Activated CD4-positive, alpha-beta T cell treated with anti-CD3 and anti-CD28 coated beads, Interleukin-2, amount 50 U/mL, for 24 hours (primary cell): ENCODE results near the gene CMSS1.

ENCODE experiments used
- DNase-seq, 2 donors: peaks; one replicate each; pipeline ENCODE4 v3.0.0-alpha.2; 2020; ENCODE audit warnings: low read depth in 1 of 2, low spot score in 1 of 2

Gene CMSS1

DNA sequence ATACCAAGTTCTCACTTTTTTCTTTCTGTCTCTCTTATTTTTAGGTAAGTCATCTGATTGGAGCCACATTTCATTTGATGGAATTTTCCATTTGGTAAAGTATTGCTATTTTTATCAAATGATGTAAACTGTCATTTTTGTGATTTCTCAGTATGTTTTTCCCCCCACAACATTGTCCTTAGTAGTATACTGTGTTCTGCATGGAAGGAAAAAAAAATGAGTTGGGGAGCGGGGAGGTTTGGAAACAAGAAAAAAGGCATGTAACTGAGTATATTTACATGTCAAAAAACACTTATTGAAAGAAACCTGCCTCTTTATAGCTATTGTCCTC, 192.4 kb downstream of the CMSS1 start:
- no peak for DNase-seq

DNA sequence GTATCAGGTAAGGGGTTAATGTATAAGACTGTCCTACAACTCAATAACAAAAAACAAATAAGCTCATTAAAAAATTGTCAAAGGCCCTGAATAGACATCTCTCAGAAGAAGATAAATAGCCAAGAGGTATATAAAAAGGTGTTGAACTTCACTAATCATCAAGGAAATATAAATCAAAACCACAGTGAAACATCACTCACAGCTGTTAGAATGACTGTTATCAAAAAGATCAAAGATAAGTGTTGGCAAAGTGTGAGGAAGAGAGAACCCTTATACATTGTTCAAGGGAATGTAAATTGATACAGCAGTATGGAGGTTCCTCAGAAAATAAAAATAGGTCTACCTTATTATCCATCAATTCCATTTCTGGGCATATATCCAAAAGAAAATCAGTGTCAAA, 201.1 kb downstream of the CMSS1 start:
- no peak for DNase-seq

DNA sequence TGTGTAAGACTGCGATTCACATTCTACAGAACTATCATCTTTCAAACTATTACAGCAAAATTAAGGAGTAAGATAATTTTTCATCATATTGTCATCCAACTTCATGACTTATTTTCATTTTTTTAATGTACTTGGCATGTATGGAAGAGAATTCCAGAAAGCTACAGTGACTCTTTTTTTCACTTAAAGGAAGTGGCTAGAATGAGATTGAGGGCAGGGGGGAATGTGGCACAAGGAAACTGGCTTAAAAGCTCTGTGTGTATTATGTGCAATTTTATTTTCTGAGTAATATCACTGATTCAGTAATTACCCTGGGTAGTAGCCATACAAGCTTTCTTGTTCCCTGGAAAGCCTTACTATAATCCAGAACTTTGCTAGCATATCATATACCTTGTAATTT, 202.1 kb downstream of the CMSS1 start:
- DNase-seq, result no peak

DNA sequence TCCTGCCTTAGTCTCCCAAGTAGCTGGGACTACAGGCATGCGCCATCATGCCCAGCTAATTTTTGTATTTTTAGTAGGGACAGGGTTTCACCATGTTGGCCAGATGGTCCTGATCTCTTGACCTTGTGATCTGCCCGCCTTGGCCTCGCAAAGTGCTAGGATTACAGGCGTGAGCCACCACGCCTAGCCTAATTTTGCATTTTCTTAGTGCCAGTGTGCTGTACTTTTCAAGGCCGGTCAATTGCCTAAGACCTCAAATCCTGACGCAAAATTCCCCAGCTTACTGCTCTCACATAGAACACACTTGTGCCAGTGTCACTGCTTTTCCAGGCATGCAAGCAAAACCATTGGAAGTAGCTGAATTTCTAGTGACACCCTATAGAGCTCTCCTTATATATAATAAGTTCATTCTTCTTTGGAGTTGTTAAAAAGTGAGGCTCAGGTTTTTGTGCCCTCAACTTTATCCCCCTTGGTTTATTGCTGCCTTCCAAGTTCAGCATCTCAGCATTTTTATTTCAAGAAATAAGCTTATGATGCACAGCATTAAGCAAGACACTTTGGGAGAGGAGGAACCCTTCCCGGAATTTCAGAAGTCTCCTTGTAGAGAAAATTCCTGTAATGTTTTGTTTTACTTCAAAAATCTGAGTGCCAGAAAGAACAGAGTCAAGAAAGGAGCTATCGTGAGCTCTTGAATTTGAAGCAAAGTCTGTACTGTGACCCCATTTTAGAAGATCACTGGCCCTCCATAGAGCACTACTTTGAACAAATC, 203.4 kb downstream of the CMSS1 start:
- no peak for DNase-seq

DNA sequence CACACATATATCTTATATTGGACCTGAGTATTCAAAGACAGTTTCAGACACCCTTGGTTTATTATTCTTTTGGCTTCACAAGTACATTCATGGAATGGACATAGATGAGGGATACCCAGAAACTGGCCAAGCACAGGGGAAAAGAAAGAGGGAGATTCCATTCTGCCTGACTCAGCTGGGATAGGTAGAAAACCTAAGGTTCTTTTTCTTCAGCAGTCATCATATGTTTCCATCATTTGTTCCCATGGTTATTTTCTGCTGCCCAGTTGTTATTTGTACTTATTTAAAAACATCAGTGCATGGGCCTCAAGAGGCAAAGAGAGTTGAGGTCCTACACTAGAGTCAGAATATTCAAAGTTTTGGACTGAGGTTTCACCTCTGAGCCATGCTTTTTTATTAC, 204.8 kb downstream of the CMSS1 start:
- no peak for DNase-seq

DNA sequence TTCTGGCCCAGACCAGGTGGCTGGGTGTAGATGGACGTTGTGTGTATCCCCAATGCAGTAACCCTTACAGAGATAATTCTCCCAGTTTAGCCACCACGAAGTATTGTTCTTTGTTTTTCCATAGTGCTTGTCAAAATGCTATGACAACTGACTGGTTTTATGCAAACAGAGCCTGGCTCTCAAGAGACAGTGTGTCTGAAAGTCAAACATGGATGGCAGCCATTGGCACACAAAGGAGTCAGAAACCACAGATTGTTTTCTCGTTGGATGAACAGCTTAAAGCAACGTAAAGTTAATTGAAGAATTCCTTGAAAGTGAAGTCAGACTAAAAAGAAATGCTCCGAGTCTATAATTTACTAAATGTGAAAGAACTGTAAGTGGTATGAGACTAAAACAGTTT, 205.5 kb downstream of the CMSS1 start:
- DNase-seq, result no peak

DNA sequence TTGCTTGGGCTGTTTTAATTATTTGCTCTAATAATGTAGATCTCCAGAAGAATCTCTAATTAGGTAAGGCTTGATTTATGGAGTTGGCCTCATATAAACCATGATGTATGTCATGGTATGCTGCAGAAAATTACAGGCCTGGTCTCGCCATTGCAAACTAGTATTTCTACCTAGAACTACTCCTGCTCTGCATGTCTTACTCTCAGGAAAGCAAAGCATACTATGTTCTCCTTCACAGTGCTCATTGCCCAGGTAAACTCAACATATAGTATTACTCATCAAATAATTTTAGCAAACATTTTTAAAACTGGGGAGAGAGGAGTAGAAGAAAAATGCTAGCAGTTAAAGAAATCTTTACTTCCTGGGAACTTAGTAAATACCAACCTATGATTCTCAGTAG, 205.9 kb downstream of the CMSS1 start:
- DNase-seq, result no peak

DNA sequence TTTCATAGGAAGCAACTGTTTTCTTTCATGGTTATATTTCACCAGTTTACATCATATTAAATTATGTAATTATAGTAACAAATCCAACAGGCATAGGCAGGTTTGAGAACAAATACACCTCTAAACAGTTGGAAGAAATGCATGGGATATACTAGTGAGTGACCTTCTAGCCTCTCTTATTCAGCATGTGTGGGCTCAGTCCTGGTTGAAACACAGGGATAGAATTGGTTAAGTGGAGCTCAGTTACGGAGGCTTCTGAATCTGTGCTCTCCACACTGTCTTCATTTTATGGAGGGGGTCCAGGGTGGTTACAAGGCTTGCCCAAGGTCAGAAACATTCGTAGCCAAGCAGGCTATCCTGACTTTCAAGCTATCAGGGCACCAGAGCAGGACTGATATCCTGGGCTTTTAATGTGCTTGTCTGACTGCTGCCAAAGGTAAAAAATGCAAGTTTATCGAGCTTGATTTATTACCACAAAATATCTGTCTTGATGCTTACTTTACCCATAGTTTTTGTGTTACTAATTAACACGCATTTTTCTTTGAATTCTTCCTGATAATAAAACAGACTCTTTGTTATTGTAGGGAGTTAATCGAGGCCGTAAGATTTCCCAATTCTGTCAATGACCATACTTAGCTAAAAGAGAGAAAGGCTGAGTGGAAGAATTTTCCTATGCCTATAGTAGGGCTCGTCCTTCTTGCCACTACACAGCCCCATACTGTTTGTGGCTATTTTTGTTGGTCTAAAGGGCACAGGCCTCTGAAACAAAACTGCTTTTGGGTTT, 207.1 kb downstream of the CMSS1 start:
- DNase-seq, result no peak

DNA sequence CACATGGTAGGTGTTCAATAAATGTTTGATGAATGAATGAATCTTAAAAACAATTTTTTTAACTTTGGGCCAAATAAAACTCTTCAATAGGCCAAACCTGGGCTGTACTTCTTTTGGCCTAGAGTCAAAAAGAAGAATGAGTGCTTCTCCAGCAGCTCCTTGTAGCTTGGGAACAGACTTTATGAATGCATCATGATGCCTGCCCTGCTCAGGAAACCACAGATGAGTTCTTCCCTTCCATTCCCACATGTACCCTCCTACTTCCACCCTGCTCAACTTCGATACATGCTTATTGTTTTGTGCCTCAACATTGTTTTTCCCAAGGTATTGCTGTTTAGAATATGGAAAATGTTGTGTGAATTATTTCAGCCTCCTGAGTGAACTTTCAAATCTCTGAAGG, 209.7 kb downstream of the CMSS1 start:
- DNase-seq, result no peak

DNA sequence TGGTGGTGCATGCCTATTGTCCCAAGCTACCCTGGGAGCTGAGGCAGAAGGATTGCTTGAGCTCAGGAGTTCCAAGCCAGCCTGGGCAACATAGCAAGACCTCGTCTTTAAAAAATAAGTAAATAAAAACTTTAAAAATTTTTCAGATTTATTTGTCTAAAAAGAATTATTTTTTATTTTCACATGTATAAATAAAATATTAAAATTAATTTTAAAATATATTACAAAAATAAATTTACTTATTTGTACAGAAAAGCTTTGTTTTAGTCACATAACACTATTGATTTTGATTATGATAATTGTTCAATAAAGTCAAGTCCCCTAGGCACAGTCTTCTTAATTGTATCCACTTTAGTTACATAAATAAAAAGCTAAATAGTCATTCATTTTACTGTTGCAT, 211.4 kb downstream of the CMSS1 start:
- DNase-seq, result no peak

DNA sequence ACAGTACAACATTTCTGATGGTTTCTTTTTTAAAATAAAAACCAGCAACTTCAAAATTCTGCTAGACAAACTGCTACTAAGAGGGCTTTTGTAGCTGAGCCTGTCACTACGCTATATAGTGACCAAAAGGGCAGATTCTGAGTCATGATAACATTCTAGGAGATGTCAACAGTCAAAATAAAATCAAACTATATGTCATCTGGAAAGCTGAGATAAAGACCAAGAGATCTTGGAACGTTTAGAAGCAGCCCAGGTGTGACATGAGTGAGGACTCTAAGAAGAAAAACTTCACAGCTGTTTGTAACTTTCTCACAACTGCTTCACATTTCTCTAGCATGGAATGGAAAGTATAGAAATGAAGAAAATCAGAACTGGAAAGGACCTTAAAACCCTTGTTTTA, 212.0 kb downstream of the CMSS1 start:
- DNase-seq, result no peak

DNA sequence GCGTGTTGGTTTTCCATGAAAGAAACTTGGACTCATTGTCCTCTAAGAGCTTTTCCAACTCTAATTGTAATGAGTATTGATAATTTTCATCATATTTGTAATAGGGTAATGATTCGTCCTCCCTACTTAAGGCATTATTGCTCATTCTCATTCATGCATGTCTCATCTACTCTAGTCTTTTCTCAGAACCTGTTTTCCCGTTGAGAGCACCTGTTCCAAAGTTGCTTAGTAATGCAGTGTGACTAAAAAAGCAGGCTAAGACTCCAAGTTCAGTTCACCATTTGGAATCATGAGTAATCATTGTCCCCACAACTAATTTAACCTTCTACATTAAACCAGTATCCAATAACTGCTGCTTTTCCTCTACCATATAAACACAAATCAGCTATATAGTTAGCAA, 212.7 kb downstream of the CMSS1 start:
- DNase-seq, result no peak

DNA sequence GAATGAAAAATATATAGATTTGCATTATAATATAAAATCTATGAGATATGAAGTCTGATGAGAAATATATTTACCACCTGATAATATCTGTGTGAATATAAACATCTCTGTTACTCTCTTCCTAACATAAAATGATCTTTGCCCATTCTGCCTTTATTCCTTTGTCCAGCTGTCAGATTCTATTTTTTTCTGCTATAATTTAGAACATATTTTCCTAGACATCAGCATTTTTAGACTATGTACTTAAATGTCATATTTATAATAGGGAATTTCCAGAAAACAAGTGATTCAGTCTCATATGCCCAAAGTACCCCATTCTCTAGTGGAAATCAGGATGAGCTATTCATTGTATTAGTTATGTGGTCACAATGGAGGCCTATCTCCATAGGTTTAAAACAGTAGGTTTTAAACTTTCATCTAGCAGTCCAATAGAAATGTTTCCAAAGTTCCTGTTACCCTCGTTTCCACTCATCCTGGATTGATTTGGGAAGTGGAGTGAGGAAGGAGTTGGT, 213.3 kb downstream of the CMSS1 start:
- no peak for DNase-seq

DNA sequence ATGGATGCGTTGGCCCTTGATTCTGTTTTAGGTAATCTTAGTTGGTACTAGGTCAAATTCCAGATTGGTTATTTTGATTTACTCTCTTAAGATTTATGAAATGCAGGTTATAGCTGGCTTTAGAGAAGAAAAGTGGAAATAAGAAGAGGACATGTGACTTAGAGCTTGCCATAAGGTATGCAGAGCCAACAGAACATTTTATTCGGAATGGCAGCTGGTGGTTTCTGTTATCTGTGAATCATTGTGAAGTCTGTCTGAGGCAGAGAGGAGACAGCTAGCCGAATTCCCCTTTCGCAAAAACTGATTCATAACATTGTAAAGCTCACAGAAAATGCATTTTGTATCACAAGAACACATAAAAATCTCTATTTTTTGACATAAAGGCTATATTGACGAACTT, 214.6 kb downstream of the CMSS1 start:
- DNase-seq, result no peak

DNA sequence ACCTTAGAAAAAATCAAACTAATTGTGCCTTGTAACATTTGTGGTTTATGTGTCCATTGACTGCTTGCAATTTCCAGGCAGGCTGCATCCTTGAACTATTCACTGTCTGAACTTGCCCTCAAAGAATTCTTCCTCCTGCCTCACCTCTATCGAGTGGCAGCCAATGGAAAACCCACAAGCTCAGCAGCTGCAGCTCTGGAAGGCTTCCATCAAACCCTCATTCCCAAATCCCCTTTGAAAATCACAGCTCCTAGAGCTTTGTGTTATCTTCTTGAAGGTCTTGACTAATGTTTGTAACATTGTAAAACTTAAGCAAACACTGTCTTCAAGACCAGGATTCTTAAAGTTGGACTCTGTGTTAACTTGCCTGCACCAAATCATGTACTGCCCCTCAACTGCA, 215.5 kb downstream of the CMSS1 start:
- DNase-seq, result no peak

DNA sequence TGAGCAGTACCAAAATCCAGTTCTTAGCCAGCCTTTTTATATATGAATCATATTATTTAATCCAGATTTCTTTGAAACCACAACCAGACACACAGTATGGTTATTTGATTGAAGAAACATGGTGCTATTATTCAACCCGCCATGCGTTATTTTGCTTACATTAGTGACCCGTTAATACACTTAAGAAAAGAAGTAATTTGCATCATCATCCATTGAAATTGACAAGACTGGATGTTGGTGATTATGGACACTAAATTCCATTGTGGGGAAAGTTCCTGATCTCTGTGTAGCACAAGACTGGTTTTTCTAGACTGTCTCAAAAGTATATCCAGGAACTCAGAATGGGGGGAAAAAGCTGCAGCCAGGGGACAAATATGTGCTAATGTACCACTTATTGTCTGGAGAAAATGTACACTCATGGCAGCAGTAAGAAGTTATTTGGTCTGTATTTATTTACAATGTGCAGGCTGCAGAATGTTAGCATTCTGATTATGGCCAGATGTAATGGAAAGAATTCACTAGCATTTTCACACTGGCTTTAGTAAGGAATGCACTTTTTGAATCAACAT, 216.3 kb downstream of the CMSS1 start:
- DNase-seq, result no peak

DNA sequence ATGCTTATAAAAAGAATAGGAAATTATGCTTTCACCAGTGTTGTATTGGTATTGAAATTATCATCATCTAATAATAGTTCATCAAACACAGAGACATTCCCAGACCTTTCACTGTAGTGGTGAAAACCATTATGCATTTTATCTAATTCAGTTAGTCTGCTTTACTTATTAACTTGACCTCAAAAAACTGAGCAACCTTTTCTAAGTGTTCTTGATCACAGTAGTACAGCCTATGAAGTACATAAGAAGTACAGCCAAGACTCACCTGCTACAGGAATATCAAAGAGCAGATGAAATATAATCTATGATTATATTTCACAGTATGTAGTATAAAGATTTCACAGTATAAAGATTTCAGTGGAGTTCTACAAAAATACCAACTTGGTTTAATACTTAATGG, 221.4 kb downstream of the CMSS1 start:
- no peak for DNase-seq

DNA sequence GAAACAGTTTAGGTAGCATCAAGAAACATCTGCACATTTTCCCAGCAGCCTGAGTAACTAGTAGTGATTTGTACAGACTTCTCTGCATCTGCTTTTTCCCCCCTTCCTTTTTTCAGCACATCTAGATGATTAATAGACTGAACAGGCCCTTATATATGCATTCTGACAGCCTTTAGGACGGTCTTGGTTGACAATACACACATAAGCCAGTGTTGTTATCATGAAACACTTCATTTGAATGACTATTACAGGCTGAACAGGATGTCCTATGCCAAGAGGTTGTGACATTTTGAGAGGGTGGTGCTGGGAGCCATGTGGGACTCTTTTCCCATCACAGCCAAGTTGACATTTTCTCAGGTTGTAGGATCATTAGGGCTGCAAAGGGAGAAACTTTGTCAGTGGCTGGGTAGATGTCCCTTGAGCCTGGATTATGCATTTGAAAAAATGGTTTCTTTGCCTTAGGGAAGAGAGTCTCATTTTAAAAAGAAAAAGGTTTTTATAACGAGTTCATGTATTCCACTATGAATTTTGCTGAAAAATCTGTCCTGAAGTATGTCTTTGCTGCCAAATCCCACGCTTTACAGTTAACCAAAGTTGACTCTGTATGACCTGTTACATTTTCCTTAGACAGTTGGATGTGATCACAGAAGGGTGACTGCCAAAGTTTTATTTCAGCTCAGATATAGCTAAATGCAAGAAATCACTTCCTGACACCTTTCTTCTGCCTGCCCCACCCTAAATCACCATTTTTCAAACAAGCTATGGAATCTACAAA, 223.0 kb downstream of the CMSS1 start:
- no peak for DNase-seq

DNA sequence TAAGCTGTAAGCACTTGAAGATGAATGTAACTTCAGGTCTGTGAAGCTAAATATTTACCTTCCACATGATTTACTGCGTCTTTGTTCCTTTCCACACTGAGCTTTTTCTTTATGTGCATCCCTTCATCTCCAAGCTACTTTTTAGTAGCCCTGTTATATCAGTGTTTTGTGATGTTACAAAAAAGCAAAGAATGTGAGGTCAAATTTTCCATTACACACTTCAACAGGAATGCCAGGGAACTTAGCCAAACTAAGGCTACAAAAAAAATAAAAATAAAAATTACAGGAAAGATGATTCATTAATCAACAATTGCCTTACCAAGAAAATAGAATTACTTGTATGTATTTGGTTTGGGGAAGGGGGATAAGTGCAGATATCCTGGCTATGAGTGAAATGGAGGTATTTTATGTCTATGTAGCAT, 223.7 kb downstream of the CMSS1 start:
- no peak for DNase-seq

DNA sequence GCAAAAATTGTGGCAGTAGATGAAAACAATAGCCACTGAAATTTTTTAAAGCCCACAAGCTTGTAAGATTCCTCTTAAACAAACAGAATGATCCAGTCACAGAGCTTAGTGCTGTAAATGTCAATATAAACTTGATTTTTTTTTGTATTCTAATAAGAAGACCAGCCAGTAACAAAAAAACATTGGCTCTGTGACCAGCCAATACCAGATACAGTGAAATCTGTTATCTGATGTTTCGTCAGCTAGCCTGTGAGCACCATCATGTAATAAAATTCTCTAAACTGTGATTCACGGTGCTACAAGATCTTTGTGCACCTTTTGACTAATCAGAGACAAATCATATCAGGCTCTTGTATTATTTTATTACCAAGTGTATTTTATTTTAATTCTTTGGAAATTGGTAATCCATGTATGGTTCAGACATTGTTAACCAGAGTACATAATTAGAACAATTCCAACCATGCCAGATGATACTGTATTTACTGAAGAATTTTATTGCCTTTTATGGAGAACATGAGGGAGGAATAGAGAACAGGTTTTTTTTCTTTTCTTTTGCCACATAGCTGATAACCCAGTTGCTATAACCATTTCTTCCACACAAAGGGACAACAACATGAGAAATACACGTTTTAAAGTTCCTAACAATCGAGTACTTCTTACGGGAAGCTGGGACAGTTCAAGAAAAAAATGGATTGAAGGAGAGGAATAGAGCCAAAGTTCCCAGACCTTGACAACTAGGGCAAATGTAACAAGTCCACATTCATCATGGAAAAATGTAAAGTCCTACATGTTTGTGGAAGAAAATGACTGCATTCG, 224.7 kb downstream of the CMSS1 start:
- DNase-seq, result no peak

DNA sequence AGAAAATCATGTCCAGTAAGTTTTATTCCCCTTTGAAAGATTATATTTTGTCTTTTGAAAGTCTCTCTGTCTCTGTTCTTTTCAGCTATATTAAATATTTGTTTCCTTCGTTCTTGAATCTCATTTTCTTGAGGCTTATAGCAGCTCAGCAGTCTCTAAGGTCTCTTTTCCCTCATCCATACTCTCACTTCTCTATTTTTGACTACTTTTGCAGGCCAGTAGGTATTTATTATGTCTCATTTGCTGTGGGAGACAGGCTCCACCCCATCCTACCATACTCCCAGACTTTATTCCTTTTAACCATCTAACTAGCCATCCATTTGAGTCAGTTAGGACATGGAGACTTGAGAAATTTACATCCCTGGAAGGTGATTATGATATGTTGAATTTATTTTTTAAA, 225.6 kb downstream of the CMSS1 start:
- no peak for DNase-seq
